WTC11 (cell line): ENCODE measurements around the gene HCRTR1. TPM values are rescaled to one million over a fixed set of nuclear protein-coding genes. Genes with fewer than 3 reads are reported as not detected.

Experiments used
- ATAC-seq: fragments of 200-7000 bp; cut with Tn5 transposase; 2 replicates; pipeline ENCODE4 v1.10.0; 2021; ENCODE audit warnings: mild to moderate bottlenecking, moderate library complexity
- CTCF ChIA-PET: fragments of 300-600 bp; sonication (Branson Sonifier 250); formaldehyde crosslinking; loops from one replicate; lab custom pipeline; 2021; ENCODE audit warnings: antibody characterized with exemption; lab: Charles Lee
- POLR2A ChIA-PET: fragments of 350-600 bp; sonication (Branson Sonifier 250); formaldehyde crosslinking; loops from one replicate; lab custom pipeline; 2021; ENCODE audit warnings: antibody characterized with exemption; lab: Charles Lee
- DNase-seq: peaks from one replicate; pipeline ENCODE4 v3.0.0; 2021; ENCODE audit warnings: low spot score
- H3K27ac Mint-ChIP-seq: 2 replicates; pipeline ENCODE4 v1.8.0; 2021; ENCODE audit warnings: mixed read lengths
- H3K27me3 Mint-ChIP-seq: 2 replicates; pipeline ENCODE4 v1.8.0; 2021; ENCODE audit warnings: low read depth, mild to moderate bottlenecking, moderate library complexity, mixed read lengths
- H3K36me3 Mint-ChIP-seq: 2 replicates; pipeline ENCODE4 v1.8.0; 2021; ENCODE audit warnings: mixed read lengths
- H3K4me1 Mint-ChIP-seq: 2 replicates; pipeline ENCODE4 v1.8.0; 2022; ENCODE audit warnings: mixed read lengths
- H3K4me3 Mint-ChIP-seq: 2 replicates; pipeline ENCODE4 v1.8.0; 2021; ENCODE audit warnings: mild to moderate bottlenecking, moderate library complexity, mixed read lengths
- H3K9me3 Mint-ChIP-seq: 2 replicates; pipeline ENCODE4 v1.8.0; 2021; ENCODE audit warnings: mixed read lengths
- FOXP1 ChIP-seq: sonication (generic); formaldehyde crosslinking; IDR thresholded peaks from 2 replicates; pipeline ENCODE4 v1.8.0; 2022; ENCODE audit warnings: missing genetic modification reagents, mild to moderate bottlenecking, moderate library complexity, borderline replicate concordance
- MYBL2 ChIP-seq: sonication (generic); formaldehyde crosslinking; IDR thresholded peaks from 2 replicates; pipeline ENCODE4 v1.8.1; 2023; ENCODE audit warnings: mild to moderate bottlenecking, moderate library complexity, missing genetic modification reagents
- SMAD3 ChIP-seq: sonication (generic); formaldehyde crosslinking; IDR thresholded peaks from 2 replicates; pipeline ENCODE4 v1.8.0; 2022; ENCODE audit warnings: missing genetic modification reagents, mild to moderate bottlenecking, borderline replicate concordance
- TCF7 ChIP-seq: sonication (generic); formaldehyde crosslinking; IDR thresholded peaks from 2 replicates; pipeline ENCODE4 v1.8.0; 2022; ENCODE audit warnings: mild to moderate bottlenecking, low read depth, missing genetic modification reagents, moderate library complexity
- TP53 ChIP-seq: sonication (generic); formaldehyde crosslinking; IDR thresholded peaks from 2 replicates; pipeline ENCODE4 v1.8.1; 2023; ENCODE audit warnings: mild to moderate bottlenecking, missing genetic modification reagents
- ZNF232 ChIP-seq: sonication (generic); formaldehyde crosslinking; IDR thresholded peaks from 2 replicates; pipeline ENCODE4 v1.8.0; 2022; ENCODE audit warnings: mild to moderate bottlenecking, missing genetic modification reagents
- total RNA-seq: library from RNA; stranded (reverse); gene quantifications from 3 replicates; pipeline ENCODE4 v1.2.3, GENCODE V29; 2021
- TF ChIP-seq, protein P1 (sequence below): sonication (generic); formaldehyde crosslinking; IDR thresholded peaks from 2 replicates; pipeline ENCODE4 v1.8.1; 2023; ENCODE audit warnings: mild to moderate bottlenecking, missing genetic modification reagents
- TF ChIP-seq, protein P2 (sequence below): sonication (generic); formaldehyde crosslinking; IDR thresholded peaks from 2 replicates; pipeline ENCODE4 v1.8.1; 2023; ENCODE audit warnings: mild to moderate bottlenecking, missing genetic modification reagents, borderline replicate concordance
- TF ChIP-seq, protein P3 (sequence below): sonication (generic); formaldehyde crosslinking; conservative IDR thresholded peaks from 2 replicates; pipeline ENCODE4 v1.8.1; 2023; ENCODE audit warnings: mild to moderate bottlenecking, low read depth, missing genetic modification reagents, moderate library complexity
- TF ChIP-seq, protein P4 (sequence below): fragments of 250-450 bp; sonication (Bioruptor Pico); IDR thresholded peaks from 2 replicates; pipeline ENCODE4 v1.9.0; 2021; ENCODE audit warnings: mild to moderate bottlenecking, borderline replicate concordance
- TF ChIP-seq, protein P5 (sequence below): sonication (generic); formaldehyde crosslinking; IDR thresholded peaks from 2 replicates; pipeline ENCODE4 v1.8.1; 2023; ENCODE audit warnings: mild to moderate bottlenecking, missing genetic modification reagents, moderate library complexity
- TF ChIP-seq, protein P6 (sequence below): sonication (generic); formaldehyde crosslinking; IDR thresholded peaks from 2 replicates; pipeline ENCODE4 v1.8.0; 2022; ENCODE audit warnings: mild to moderate bottlenecking, missing genetic modification reagents
- TF ChIP-seq, protein P7 (sequence below): sonication (generic); formaldehyde crosslinking; conservative IDR thresholded peaks from 2 replicates; pipeline ENCODE4 v1.8.1; 2022; ENCODE audit warnings: mild to moderate bottlenecking, missing genetic modification reagents

The HCRTR1 gene
- total RNA-seq, 1 experiment from 2014 or later, result 0.13 TPM

DNA sequence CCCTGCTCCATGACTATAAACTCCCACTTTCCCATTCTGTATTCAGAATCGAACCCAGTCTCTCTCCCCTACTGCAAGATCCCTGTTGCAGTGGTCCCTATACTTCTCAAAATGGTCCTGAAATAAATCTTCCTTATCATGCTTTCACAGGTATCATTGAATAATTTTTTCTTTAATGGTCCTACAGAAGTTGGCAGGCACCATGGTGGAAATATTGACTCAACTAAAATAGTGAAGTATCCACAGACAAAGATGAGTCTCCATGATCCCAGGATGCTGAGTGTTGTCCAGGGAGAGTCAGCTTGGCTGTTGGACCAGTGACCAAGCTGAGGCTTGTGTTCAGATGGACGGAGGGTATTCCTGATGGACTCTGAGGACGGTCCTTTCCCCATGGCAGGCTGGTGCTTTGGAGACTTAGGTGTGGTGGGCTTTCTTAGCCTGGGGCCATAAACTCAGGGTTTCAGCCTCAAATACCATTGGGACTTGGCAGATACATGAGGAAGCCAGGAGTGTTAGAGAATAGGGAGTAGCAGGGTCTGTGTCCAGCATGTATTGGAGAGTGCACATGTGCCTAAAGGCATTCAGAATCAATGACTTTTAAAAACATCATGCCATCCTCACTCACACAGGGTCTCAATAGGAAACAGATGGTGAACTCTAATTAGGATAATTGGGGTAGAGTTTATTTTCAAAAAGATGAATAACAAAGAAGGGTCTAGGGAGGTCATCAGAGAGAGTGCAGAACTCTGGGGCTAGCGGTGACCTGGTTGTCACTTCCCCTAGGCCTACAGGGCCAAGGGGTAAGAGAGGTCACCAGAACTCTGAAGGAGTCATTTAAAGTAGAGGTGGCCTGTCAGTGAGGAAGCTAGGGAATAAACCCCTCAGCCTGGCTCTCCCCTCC is 21.4 kb upstream of the HCRTR1 start (continued):
- no peak for TF ChIP-seq SMAD3 (CRISPR knock-in tag)
- TF ChIP-seq, protein P1, sequence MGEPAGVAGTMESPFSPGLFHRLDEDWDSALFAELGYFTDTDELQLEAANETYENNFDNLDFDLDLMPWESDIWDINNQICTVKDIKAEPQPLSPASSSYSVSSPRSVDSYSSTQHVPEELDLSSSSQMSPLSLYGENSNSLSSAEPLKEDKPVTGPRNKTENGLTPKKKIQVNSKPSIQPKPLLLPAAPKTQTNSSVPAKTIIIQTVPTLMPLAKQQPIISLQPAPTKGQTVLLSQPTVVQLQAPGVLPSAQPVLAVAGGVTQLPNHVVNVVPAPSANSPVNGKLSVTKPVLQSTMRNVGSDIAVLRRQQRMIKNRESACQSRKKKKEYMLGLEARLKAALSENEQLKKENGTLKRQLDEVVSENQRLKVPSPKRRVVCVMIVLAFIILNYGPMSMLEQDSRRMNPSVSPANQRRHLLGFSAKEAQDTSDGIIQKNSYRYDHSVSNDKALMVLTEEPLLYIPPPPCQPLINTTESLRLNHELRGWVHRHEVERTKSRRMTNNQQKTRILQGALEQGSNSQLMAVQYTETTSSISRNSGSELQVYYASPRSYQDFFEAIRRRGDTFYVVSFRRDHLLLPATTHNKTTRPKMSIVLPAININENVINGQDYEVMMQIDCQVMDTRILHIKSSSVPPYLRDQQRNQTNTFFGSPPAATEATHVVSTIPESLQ (CRISPR knock-in tag), result no peak
- TF ChIP-seq, protein P2, sequence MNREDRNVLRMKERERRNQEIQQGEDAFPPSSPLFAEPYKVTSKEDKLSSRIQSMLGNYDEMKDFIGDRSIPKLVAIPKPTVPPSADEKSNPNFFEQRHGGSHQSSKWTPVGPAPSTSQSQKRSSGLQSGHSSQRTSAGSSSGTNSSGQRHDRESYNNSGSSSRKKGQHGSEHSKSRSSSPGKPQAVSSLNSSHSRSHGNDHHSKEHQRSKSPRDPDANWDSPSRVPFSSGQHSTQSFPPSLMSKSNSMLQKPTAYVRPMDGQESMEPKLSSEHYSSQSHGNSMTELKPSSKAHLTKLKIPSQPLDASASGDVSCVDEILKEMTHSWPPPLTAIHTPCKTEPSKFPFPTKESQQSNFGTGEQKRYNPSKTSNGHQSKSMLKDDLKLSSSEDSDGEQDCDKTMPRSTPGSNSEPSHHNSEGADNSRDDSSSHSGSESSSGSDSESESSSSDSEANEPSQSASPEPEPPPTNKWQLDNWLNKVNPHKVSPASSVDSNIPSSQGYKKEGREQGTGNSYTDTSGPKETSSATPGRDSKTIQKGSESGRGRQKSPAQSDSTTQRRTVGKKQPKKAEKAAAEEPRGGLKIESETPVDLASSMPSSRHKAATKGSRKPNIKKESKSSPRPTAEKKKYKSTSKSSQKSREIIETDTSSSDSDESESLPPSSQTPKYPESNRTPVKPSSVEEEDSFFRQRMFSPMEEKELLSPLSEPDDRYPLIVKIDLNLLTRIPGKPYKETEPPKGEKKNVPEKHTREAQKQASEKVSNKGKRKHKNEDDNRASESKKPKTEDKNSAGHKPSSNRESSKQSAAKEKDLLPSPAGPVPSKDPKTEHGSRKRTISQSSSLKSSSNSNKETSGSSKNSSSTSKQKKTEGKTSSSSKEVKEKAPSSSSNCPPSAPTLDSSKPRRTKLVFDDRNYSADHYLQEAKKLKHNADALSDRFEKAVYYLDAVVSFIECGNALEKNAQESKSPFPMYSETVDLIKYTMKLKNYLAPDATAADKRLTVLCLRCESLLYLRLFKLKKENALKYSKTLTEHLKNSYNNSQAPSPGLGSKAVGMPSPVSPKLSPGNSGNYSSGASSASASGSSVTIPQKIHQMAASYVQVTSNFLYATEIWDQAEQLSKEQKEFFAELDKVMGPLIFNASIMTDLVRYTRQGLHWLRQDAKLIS (CRISPR knock-in tag), result no peak

DNA sequence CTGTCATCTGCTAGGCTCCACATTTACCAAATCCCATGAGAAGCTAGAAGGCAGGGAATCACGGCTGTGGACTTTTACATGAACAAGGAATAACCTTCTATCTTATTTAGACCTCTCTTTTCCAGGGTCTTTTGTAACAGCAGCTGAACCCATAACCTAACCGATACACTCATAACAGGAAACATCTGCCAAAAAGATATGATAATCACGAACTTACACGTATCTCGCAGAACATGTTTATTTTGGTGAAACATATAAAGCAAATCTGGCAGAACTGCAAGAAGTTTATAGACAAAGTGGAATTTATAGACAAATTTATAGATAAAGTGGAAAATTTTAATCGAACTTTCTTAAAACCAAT is 20.8 kb upstream of the HCRTR1 start:
- ChIA-PET CTCF (interaction anchor here (0.5 to 1.2 kb wide), 5 partner anchors 9 to 79 kb away, joined by 3 to 6 read pairs (median 4); no protein-coding TSS in a partner anchor), POLR2A (no interaction called here)
- Mint-ChIP-seq H3K4me1 (no peaks in the 10 kb centered on the region), H3K27ac (no peak overlapping the region), H3K27me3 (no peaks in the 10 kb centered on the region; the same call in 1 of the 2 replicates), H3K36me3 (no peaks in the 10 kb centered on the region), H3K9me3 (no peaks in the 10 kb centered on the region), H3K4me3 (no peak overlapping the region)
- TF ChIP-seq, protein P3, sequence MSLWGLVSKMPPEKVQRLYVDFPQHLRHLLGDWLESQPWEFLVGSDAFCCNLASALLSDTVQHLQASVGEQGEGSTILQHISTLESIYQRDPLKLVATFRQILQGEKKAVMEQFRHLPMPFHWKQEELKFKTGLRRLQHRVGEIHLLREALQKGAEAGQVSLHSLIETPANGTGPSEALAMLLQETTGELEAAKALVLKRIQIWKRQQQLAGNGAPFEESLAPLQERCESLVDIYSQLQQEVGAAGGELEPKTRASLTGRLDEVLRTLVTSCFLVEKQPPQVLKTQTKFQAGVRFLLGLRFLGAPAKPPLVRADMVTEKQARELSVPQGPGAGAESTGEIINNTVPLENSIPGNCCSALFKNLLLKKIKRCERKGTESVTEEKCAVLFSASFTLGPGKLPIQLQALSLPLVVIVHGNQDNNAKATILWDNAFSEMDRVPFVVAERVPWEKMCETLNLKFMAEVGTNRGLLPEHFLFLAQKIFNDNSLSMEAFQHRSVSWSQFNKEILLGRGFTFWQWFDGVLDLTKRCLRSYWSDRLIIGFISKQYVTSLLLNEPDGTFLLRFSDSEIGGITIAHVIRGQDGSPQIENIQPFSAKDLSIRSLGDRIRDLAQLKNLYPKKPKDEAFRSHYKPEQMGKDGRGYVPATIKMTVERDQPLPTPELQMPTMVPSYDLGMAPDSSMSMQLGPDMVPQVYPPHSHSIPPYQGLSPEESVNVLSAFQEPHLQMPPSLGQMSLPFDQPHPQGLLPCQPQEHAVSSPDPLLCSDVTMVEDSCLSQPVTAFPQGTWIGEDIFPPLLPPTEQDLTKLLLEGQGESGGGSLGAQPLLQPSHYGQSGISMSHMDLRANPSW, result no peak
- TF ChIP-seq, protein P4, sequence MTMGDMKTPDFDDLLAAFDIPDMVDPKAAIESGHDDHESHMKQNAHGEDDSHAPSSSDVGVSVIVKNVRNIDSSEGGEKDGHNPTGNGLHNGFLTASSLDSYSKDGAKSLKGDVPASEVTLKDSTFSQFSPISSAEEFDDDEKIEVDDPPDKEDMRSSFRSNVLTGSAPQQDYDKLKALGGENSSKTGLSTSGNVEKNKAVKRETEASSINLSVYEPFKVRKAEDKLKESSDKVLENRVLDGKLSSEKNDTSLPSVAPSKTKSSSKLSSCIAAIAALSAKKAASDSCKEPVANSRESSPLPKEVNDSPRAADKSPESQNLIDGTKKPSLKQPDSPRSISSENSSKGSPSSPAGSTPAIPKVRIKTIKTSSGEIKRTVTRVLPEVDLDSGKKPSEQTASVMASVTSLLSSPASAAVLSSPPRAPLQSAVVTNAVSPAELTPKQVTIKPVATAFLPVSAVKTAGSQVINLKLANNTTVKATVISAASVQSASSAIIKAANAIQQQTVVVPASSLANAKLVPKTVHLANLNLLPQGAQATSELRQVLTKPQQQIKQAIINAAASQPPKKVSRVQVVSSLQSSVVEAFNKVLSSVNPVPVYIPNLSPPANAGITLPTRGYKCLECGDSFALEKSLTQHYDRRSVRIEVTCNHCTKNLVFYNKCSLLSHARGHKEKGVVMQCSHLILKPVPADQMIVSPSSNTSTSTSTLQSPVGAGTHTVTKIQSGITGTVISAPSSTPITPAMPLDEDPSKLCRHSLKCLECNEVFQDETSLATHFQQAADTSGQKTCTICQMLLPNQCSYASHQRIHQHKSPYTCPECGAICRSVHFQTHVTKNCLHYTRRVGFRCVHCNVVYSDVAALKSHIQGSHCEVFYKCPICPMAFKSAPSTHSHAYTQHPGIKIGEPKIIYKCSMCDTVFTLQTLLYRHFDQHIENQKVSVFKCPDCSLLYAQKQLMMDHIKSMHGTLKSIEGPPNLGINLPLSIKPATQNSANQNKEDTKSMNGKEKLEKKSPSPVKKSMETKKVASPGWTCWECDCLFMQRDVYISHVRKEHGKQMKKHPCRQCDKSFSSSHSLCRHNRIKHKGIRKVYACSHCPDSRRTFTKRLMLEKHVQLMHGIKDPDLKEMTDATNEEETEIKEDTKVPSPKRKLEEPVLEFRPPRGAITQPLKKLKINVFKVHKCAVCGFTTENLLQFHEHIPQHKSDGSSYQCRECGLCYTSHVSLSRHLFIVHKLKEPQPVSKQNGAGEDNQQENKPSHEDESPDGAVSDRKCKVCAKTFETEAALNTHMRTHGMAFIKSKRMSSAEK (CRISPR knock-in tag), result no peak
- TF ChIP-seq, protein P5, sequence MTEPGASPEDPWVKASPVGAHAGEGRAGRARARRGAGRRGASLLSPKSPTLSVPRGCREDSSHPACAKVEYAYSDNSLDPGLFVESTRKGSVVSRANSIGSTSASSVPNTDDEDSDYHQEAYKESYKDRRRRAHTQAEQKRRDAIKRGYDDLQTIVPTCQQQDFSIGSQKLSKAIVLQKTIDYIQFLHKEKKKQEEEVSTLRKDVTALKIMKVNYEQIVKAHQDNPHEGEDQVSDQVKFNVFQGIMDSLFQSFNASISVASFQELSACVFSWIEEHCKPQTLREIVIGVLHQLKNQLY, result no peak
- no peak for TF ChIP-seq MYBL2
- TF ChIP-seq, protein P6, sequence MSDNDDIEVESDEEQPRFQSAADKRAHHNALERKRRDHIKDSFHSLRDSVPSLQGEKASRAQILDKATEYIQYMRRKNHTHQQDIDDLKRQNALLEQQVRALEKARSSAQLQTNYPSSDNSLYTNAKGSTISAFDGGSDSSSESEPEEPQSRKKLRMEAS (CRISPR knock-in tag), result no peak
- no peak for TF ChIP-seq ZNF232 (CRISPR knock-in tag)
- TF ChIP-seq, protein P7, sequence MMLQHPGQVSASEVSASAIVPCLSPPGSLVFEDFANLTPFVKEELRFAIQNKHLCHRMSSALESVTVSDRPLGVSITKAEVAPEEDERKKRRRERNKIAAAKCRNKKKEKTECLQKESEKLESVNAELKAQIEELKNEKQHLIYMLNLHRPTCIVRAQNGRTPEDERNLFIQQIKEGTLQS (CRISPR knock-in tag), result no peak
- no peak for TF ChIP-seq TP53 (CRISPR knock-in tag)
- no peak for TF ChIP-seq FOXP1
- TF ChIP-seq TCF7 (CRISPR knock-in tag), result no peak
- ATAC-seq (no peak), DNase-seq (no peak)
